Activated CD4-positive, alpha-beta T cell treated with anti-CD3 and anti-CD28 coated beads, Interleukin-2, amount 10 ng/mL, durations not matched to agents 7 days and 5 days (primary cell): ENCODE measurements around the gene SLC17A4. TPM values are rescaled to one million over a fixed set of nuclear protein-coding genes. Genes with fewer than 3 reads are reported as not detected.
"Not testable (repeated sequence)": the region's sequence is repeated elsewhere in the genome, so short reads cannot be mapped to it uniquely, and the experiment has no call there.

Experiments used
- CTCF ChIA-PET: fragments of 350-600 bp; sonication (Branson Sonifier 250); formaldehyde crosslinking; loops from one replicate; lab custom pipeline; 2021; ENCODE audit warnings: antibody characterized with exemption; lab: Charles Lee
- POLR2A ChIA-PET: fragments of 350-600 bp; sonication (Branson Sonifier 250); formaldehyde crosslinking; loops from one replicate; lab custom pipeline; 2021; ENCODE audit warnings: antibody characterized with exemption; lab: Charles Lee
- DNase-seq: peaks from one replicate; pipeline ENCODE4 v3.0.0-alpha.2; 2020
- H3K27ac Mint-ChIP-seq: one replicate; pipeline ENCODE4 v1.8.0; 2021; ENCODE audit warnings: mild to moderate bottlenecking, moderate library complexity, mixed read lengths
- H3K27me3 Mint-ChIP-seq: one replicate; pipeline ENCODE4 v1.8.0; 2021; ENCODE audit warnings: mixed read lengths
- H3K36me3 Mint-ChIP-seq: one replicate; pipeline ENCODE4 v1.8.0; 2021; ENCODE audit warnings: low read depth, mixed read lengths
- H3K4me1 Mint-ChIP-seq: one replicate; pipeline ENCODE4 v1.8.0; 2021; ENCODE audit warnings: mixed read lengths
- H3K4me3 Mint-ChIP-seq: one replicate; pipeline ENCODE4 v1.8.0; 2021; ENCODE audit warnings: mild to moderate bottlenecking, moderate library complexity, mixed read lengths
- H3K9me3 Mint-ChIP-seq: one replicate; pipeline ENCODE4 v1.8.0; 2021; ENCODE audit warnings: mixed read lengths
- total RNA-seq, 2 experiments: library from RNA; stranded (reverse); gene quantifications; one replicate each; pipeline ENCODE4 v1.2.3, GENCODE V29; 2021

Gene SLC17A4
- total RNA-seq, 2 experiments from 2014 or later, result not detected

DNA sequence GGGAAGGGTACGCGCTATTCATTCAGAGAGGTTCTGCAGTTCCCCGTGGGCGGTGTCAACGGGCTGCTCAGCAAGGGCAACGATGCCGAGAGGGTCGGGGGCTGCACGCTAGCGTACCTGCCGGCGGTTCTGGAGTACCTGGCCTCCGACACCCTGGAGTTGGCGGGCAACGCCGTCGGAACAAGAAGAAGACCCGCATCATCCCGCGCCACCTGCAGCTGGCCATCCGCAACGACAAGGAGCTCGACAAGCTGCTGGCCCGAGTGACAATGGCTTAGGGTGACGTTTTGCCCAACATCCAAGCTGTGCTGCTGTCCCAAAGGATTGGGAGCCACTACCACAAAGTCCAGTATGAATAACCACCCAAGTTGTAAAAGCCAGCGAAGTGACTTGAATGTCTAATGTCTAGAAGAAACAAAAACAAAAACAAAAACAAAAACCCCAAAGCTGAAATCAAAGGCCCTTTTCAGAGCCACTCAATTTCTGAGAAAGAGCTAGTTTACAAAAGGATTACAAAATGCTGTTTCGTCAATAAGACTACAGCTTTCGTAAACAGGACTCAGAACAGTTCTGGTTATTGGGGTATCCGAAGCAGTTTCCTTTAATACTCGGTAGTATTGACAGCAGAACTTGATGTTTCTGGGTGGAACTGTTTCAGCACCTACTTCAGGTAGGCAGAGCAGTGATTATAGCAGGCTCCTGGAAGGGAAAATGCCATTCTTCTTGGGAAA is 21.9 kb upstream of the SLC17A4 start:
- CTCF ChIA-PET, result interaction anchor here (1.3 kb wide), 1 partner anchor 12 kb away, joined by 3 read pairs; no protein-coding TSS in a partner anchor
- POLR2A ChIA-PET, result no interaction called here
- Mint-ChIP-seq H3K4me1 (no peaks in the 10 kb centered on the region), H3K36me3 (no peaks in the 10 kb centered on the region), H3K4me3 (no peak overlapping the region), H3K27me3 (peaks cover 55% of the 10 kb centered on the region), H3K9me3 (peaks cover 19% of the 10 kb centered on the region), H3K27ac (no peak overlapping the region)
- DNase-seq, result no peak

DNA sequence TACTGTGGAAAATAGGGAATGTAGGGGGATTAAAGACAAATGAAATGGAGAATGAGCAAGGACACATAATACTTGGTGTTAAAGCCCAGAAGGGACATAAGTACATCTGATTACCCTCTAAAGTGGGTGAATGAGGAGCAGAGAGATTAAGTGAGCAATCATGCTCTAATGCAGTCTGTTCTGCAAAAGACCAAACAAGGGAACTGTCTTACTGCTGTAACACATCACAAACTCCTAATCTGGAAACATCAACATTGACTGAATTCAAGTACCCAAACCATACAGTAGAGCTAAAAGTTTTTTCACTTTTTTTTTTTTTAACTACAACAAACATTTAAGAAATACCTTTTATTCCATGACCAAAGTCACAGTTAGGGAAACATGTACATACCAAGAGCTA is 19.3 kb upstream of the SLC17A4 start:
- ChIA-PET CTCF (interaction anchor here (0.9 kb wide), 1 partner anchor 82 kb away, joined by 3 read pairs; no protein-coding TSS in a partner anchor), POLR2A (no interaction called here)
- H3K4me3 Mint-ChIP-seq, result no peak overlapping the region
- no peak overlapping the region for H3K27ac Mint-ChIP-seq
- H3K9me3 Mint-ChIP-seq, result peaks cover 21% of the 10 kb centered on the region
- DNase-seq, result no peak
- H3K4me1 Mint-ChIP-seq, result no peaks in the 10 kb centered on the region
- peaks cover 56% of the 10 kb centered on the region for H3K27me3 Mint-ChIP-seq
- no peaks in the 10 kb centered on the region for H3K36me3 Mint-ChIP-seq

- ChIA-PET POLR2A (no interaction called here), CTCF (no interaction called here)
- Mint-ChIP-seq H3K27me3 (peaks cover 7% of the 10 kb centered on the region), H3K9me3 (peaks cover 3% of the 10 kb centered on the region), H3K4me3 (no peak overlapping the region), H3K4me1 (no peaks in the 10 kb centered on the region), H3K36me3 (no peaks in the 10 kb centered on the region), H3K27ac (no peak overlapping the region)
- no peak for DNase-seq
Observed at GRCh38 chr6:25743868-25744267, 10.7 kb upstream of the SLC17A4 start.

DNA sequence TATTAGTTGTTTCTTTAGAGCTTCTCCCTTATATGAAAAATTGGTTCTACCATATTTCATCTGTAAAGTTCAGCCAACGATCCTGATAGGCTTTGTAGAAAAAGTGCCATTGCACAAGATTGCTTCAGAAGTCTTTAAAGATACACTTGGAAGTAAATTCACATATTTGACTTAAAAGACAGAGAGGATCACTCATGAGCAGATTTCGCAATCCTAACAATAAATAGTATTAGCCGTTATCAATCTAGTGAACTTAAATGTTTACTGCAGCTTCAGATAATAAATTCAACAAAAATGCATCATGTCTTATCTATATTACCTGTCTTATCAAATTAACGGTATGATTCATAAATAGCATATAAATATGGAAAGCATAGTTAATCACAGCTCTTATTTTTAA is 8.7 kb upstream of the SLC17A4 start:
- POLR2A ChIA-PET, result no interaction called here
- no peak for DNase-seq
- H3K27ac Mint-ChIP-seq, result no peak overlapping the region
- CTCF ChIA-PET, result interaction anchor here (0.8 kb wide), 1 partner anchor 77 kb away, joined by 3 read pairs; no protein-coding TSS in a partner anchor
- H3K36me3 Mint-ChIP-seq, result no peaks in the 10 kb centered on the region
- no peaks in the 10 kb centered on the region for H3K27me3 Mint-ChIP-seq
- H3K9me3 Mint-ChIP-seq, result peaks cover under 1% of the 10 kb centered on the region
- no peaks in the 10 kb centered on the region for H3K4me1 Mint-ChIP-seq
- no peak overlapping the region for H3K4me3 Mint-ChIP-seq

DNA sequence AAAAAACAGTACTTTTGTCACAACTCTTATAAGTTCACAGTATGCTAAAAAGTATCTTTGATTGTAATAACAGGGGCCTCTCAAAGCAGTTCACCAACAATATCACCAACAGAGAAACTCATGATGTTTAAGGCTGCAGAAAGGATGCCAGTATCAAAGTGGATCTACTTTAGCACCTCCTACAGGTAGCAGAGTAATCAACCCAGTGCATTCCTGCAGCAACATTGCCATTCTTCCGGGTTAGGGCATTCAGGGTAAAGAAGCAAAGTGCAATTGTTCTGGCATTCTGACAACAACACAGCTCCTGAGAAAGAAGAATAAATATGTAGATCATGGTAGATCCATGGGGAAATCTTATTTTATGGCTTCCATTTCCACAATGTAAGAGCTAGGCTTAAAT is 7.6 kb upstream of the SLC17A4 start:
- CTCF ChIA-PET, result interaction anchor here (0.6 kb wide), 1 partner anchor 70 kb away, joined by 3 read pairs; no protein-coding TSS in a partner anchor
- H3K27ac Mint-ChIP-seq, result no peak overlapping the region
- no peak overlapping the region for H3K4me3 Mint-ChIP-seq

DNA sequence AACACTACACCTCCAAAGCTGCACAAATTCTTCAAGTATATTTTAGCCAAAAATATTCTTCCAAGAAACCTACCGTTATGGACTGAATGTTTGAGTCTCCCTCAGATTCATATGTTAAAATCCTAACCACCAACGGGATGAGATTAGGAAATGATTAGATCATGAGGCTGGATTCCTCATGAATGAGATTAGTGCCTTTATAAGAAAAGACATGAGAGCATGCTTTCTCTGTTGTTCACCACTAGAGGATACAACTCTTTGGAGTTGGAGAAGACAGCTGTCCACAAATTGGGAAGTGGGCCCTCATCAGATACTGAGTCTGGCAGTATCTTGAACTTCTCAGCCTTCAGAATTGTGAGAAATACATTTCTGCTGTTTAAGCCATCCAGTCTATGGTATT is 7.1 kb upstream of the SLC17A4 start:
- Mint-ChIP-seq H3K4me3 (no peak overlapping the region), H3K36me3 (no peaks in the 10 kb centered on the region), H3K4me1 (no peaks in the 10 kb centered on the region), H3K27ac (no peak overlapping the region), H3K27me3 (no peaks in the 10 kb centered on the region), H3K9me3 (no peaks in the 10 kb centered on the region)
- POLR2A ChIA-PET, result no interaction called here
- CTCF ChIA-PET, result interaction anchor here (0.6 kb wide), 1 partner anchor 69 kb away, joined by 3 read pairs; no protein-coding TSS in a partner anchor
- DNase-seq, result no peak

More for the DNA sequence above, 7.6 kb upstream of the SLC17A4 start:
- Mint-ChIP-seq H3K9me3 (no peaks in the 10 kb centered on the region), H3K36me3 (no peaks in the 10 kb centered on the region), H3K27me3 (no peaks in the 10 kb centered on the region), H3K4me1 (no peaks in the 10 kb centered on the region)
- POLR2A ChIA-PET, result no interaction called here
- no peak for DNase-seq

- no peaks in the 10 kb centered on the region for H3K9me3 Mint-ChIP-seq
- H3K36me3 Mint-ChIP-seq, result no peaks in the 10 kb centered on the region
- no peak for DNase-seq
- no peak overlapping the region for H3K4me3 Mint-ChIP-seq
- CTCF ChIA-PET, result no interaction called here
- H3K27me3 Mint-ChIP-seq, result no peaks in the 10 kb centered on the region
- POLR2A ChIA-PET, result no interaction called here
- H3K4me1 Mint-ChIP-seq, result no peaks in the 10 kb centered on the region
- no peak overlapping the region for H3K27ac Mint-ChIP-seq
Observed at GRCh38 chr6:25748049-25748448, 6.5 kb upstream of the SLC17A4 start.

GRCh38 chr6:25748601-25749517 is 5.7 kb upstream of the SLC17A4 start:
- H3K36me3 Mint-ChIP-seq, H3K4me3 Mint-ChIP-seq, CTCF ChIA-PET, H3K27me3 Mint-ChIP-seq, H3K9me3 Mint-ChIP-seq, H3K27ac Mint-ChIP-seq, H3K4me1 Mint-ChIP-seq, DNase-seq, POLR2A ChIA-PET: not testable (repeated sequence)

DNA sequence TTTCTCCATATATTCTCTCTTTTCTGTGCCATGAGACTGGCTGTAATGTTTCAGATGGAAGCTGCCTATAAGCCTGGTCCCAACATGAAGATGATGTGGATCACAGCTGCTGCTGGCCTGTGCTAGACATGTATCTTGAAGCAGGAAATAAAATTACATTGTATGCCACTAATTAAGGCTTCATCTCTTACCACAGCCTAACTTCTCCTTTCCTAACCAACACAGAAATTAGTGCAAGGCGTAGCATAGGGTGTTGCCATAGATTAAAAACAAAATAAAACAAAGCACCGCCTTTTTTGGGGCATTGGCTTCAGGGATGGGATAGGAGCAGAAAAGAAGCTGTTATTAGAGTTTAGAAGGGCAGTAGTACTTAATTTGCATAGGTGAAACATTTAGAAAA is 4.7 kb upstream of the SLC17A4 start:
- H3K9me3 Mint-ChIP-seq, result no peaks in the 10 kb centered on the region
- CTCF ChIA-PET, result no interaction called here

DNA sequence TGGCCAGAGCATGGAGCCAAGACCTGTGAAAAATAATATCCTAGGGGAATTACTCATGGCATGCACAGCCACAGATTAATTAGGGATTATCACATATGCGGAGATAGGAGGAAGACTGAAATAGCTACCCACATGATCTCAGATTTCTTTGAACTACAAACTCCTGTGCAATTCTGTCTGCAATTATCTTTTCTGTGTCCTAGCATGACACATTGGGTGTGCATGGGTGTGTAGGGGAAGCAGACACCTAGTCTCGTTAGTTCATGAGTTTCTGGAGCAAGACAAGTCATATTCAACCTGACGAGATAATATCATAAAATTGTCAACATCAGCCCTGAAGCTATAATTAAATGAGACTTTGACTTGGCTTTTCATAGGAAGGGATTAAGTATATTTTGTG is 3.6 kb upstream of the SLC17A4 start:
- POLR2A ChIA-PET, result no interaction called here
- H3K27me3 Mint-ChIP-seq, result peaks cover 18% of the 10 kb centered on the region
- H3K4me3 Mint-ChIP-seq, result no peak overlapping the region
- H3K36me3 Mint-ChIP-seq, result no peaks in the 10 kb centered on the region
- no peaks in the 10 kb centered on the region for H3K4me1 Mint-ChIP-seq
- no peaks in the 10 kb centered on the region for H3K9me3 Mint-ChIP-seq
- CTCF ChIA-PET, result interaction anchor here (1.1 kb wide), 1 partner anchor 8 kb away, joined by 3 read pairs; no protein-coding TSS in a partner anchor
- no peak for DNase-seq
- H3K27ac Mint-ChIP-seq, result no peak overlapping the region

More for the DNA sequence above, 4.7 kb upstream of the SLC17A4 start:
- POLR2A ChIA-PET, result no interaction called here
- H3K27ac Mint-ChIP-seq, result no peak overlapping the region
- H3K27me3 Mint-ChIP-seq, result peaks cover 8% of the 10 kb centered on the region
- H3K4me1 Mint-ChIP-seq, result no peaks in the 10 kb centered on the region
- DNase-seq, result no peak
- H3K4me3 Mint-ChIP-seq, result no peak overlapping the region
- H3K36me3 Mint-ChIP-seq, result no peaks in the 10 kb centered on the region

GRCh38 chr6:25753079-25753478 is 1.5 kb upstream of the SLC17A4 start:
- Mint-ChIP-seq H3K4me1 (no peaks in the 10 kb centered on the region), H3K9me3 (no peaks in the 10 kb centered on the region), H3K4me3 (no peak overlapping the region), H3K27ac (no peak overlapping the region), H3K36me3 (no peaks in the 10 kb centered on the region), H3K27me3 (peaks cover 23% of the 10 kb centered on the region)
- DNase-seq, result no peak
- POLR2A ChIA-PET, result no interaction called here
- CTCF ChIA-PET, result no interaction called here

- Mint-ChIP-seq H3K27ac (no peak overlapping the region), H3K27me3 (peaks cover 29% of the 10 kb centered on the region), H3K4me3 (no peak overlapping the region), H3K9me3 (no peaks in the 10 kb centered on the region), H3K36me3 (no peaks in the 10 kb centered on the region), H3K4me1 (no peaks in the 10 kb centered on the region)
- no peak for DNase-seq
- ChIA-PET CTCF (interaction anchor here (0.6 kb wide), 1 partner anchor 34 kb away, joined by 3 read pairs; no protein-coding TSS in a partner anchor), POLR2A (no interaction called here)
Observed at GRCh38 chr6:25755483-25755882, 941 bp downstream of the SLC17A4 start.
